Hepatocyte (in vitro differentiated cells): ENCODE results near the gene LHFPL4. TPM values are rescaled to one million over a fixed set of nuclear protein-coding genes. Genes with fewer than 3 reads are reported as not detected.

Source experiments
- DNase-seq: peaks from one replicate; pipeline ENCODE4 v3.0.0-alpha.2; 2016; ENCODE audit warnings: low spot score
- H2AFZ ChIP-seq: fragments of 200-600 bp; sonication (generic); 2 replicates; pipeline ENCODE4 v1.6.0; 2016; ENCODE audit warnings: antibody characterized with exemption, mild to moderate bottlenecking
- H3K27ac ChIP-seq: fragments of 200-600 bp; sonication (generic); 2 replicates; pipeline ENCODE4 v1.5.1; 2016; ENCODE audit warnings: mild to moderate bottlenecking
- H3K27me3 ChIP-seq: fragments of 200-600 bp; sonication (generic); 2 replicates; pipeline ENCODE4 v1.6.1; 2016
- H3K36me3 ChIP-seq: fragments of 200-600 bp; sonication (generic); replicated peaks from 2 replicates; pipeline ENCODE4 v1.5.1; 2016; ENCODE audit warnings: low read depth; ENCODE audit not compliant: insufficient read depth
- H3K4me1 ChIP-seq: fragments of 200-600 bp; sonication (generic); 2 replicates; pipeline ENCODE4 v1.5.1; 2016; ENCODE audit warnings: mild to moderate bottlenecking, moderate library complexity; ENCODE audit not compliant: insufficient read depth
- H3K4me2 ChIP-seq: fragments of 200-600 bp; sonication (generic); 2 replicates; pipeline ENCODE4 v1.6.0; 2016
- H3K4me3 ChIP-seq: fragments of 200-600 bp; sonication (generic); 2 replicates; pipeline ENCODE4 v1.5.1; 2016; ENCODE audit warnings: mild to moderate bottlenecking
- H3K79me2 ChIP-seq: fragments of 200-600 bp; sonication (generic); 2 replicates; pipeline ENCODE4 v1.6.0; 2017; ENCODE audit warnings: mild to moderate bottlenecking
- H3K9me2 ChIP-seq: fragments of 200-600 bp; sonication (generic); replicated peaks from 2 replicates; pipeline ENCODE4 v1.6.0; 2017; ENCODE audit warnings: mild to moderate bottlenecking; ENCODE audit not compliant: insufficient read depth
- H3K9me3 ChIP-seq: fragments of 200-600 bp; sonication (generic); 2 replicates; pipeline ENCODE4 v1.5.1; 2016; ENCODE audit warnings: low read depth, mild to moderate bottlenecking
- H4K20me1 ChIP-seq: fragments of 200-600 bp; sonication (generic); 2 replicates; pipeline ENCODE4 v1.6.0; 2016; ENCODE audit warnings: mild to moderate bottlenecking; ENCODE audit not compliant: insufficient read depth, poor library complexity, severe bottlenecking
- EZH2 ChIP-seq: fragments of 200-600 bp; sonication (generic); IDR thresholded peaks from 2 replicates; pipeline ENCODE4 v1.6.1; 2016; ENCODE audit warnings: antibody characterized with exemption, mild to moderate bottlenecking, borderline replicate concordance
- EZH2phosphoT487 ChIP-seq: fragments of 200-600 bp; sonication (generic); IDR thresholded peaks from one replicate; pipeline ENCODE4 v1.6.1; 2018; ENCODE audit warnings: antibody characterized with exemption, mild to moderate bottlenecking, low read depth, moderate library complexity; ENCODE audit not compliant: unreplicated experiment, severe bottlenecking
- WGBS: methylation state at CpG from one replicate; pipeline ENCODE4 v1.1.6; 2016; ENCODE audit warnings: low lambda C conversion rate; ENCODE audit errors: missing lambda C conversion rate; 5-methylcytosine and 5-hydroxymethylcytosine counted together
- polyA plus RNA-seq: library from polyadenylated mRNA; unstranded; fragments of >200 nt; fragmentation: Nextera tagmentation; extraction: Ambion mirVana; gene quantifications from 2 replicates; pipeline ENCODE4 v1.2.1, GENCODE V29; 2016
- total RNA-seq: library from RNA; depleted of rRNA; stranded (reverse); fragments of >200 nt; gene quantifications from 2 replicates; pipeline ENCODE4 v1.2.3, GENCODE V29; 2014
- TF ChIP-seq, protein P1 (sequence below): fragments of 200-600 bp; sonication (generic); IDR thresholded peaks from 2 replicates; pipeline ENCODE4 v1.5.1; 2016; ENCODE audit warnings: antibody characterized with exemption, mild to moderate bottlenecking; ENCODE audit not compliant: poor library complexity

Gene LHFPL4
- total and polyA plus RNA-seq, 2 experiments from 2014 or later, result 0.34 TPM; not detected in 1

DNA sequence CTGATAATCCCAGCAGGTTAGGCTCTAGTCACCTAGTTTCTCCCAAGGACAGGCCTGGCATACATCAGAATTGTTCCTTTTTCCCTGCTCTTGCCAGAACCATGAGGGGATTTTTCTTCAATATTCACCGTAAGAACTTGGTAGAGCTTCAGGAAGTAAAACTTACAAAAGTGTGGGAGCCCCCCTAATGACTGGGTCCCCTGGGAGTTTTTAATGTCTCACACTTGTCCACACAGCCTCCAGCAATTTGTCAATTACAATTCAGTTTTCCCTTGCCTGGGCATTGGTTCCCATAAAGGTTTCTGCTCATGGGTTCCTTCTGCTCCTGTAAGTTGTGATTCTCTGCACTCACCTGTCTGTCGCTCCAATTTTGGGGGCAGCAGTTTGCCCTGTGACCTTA is 28.5 kb downstream of the LHFPL4 start:
- H3K9me3 ChIP-seq, result no peaks in the 10 kb centered on the region
- no peak for DNase-seq
- no peak for TF ChIP-seq EZH2phosphoT487
- TF ChIP-seq EZH2, result no peak
- TF ChIP-seq, protein P1, sequence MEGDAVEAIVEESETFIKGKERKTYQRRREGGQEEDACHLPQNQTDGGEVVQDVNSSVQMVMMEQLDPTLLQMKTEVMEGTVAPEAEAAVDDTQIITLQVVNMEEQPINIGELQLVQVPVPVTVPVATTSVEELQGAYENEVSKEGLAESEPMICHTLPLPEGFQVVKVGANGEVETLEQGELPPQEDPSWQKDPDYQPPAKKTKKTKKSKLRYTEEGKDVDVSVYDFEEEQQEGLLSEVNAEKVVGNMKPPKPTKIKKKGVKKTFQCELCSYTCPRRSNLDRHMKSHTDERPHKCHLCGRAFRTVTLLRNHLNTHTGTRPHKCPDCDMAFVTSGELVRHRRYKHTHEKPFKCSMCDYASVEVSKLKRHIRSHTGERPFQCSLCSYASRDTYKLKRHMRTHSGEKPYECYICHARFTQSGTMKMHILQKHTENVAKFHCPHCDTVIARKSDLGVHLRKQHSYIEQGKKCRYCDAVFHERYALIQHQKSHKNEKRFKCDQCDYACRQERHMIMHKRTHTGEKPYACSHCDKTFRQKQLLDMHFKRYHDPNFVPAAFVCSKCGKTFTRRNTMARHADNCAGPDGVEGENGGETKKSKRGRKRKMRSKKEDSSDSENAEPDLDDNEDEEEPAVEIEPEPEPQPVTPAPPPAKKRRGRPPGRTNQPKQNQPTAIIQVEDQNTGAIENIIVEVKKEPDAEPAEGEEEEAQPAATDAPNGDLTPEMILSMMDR, result no peak
- no peaks in the 10 kb centered on the region for H3K36me3 ChIP-seq
- WGBS, result 79% methylated on average over 2 of the region's 2 CpGs
- H3K4me3 ChIP-seq, result no peak overlapping the region
- no peak overlapping the region for H2AFZ ChIP-seq
- no peak overlapping the region for H3K27ac ChIP-seq
- H3K4me2 ChIP-seq, result no peak overlapping the region
- no peaks in the 10 kb centered on the region for H4K20me1 ChIP-seq
- peaks cover 2% of the 10 kb centered on the region for H3K27me3 ChIP-seq
- no peaks in the 10 kb centered on the region for H3K79me2 ChIP-seq
- H3K9me2 ChIP-seq, result no peaks in the 10 kb centered on the region
- H3K4me1 ChIP-seq, result no peaks in the 10 kb centered on the region

DNA sequence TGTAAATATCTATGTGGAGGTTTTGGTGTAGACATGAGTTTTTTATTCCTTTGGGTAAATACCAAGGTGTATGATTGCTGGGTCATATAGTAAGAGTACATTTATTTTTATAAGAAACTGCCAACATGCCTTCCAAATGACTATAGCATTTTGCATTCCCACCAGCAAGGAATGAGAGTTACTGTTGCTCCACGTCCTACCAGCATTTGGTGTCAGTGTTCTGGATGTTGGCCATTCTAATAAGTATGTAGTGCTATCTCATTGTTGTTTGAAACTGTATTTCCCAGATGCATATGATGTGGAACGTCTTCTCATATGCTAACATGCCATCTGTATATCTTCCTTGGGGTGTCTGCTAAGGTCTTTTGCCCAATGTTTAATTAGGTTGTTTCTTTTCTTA is 38.7 kb downstream of the LHFPL4 start:
- Histone ChIP-seq H3K27me3 (no peaks in the 10 kb centered on the region), H3K4me3 (no peak overlapping the region), H3K36me3 (no peaks in the 10 kb centered on the region), H4K20me1 (no peaks in the 10 kb centered on the region), H3K4me2 (no peak overlapping the region), H3K9me3 (no peaks in the 10 kb centered on the region), H2AFZ (no peak overlapping the region), H3K4me1 (no peaks in the 10 kb centered on the region), H3K79me2 (no peaks in the 10 kb centered on the region), H3K9me2 (no peaks in the 10 kb centered on the region), H3K27ac (no peak overlapping the region)
- WGBS, result 62% methylated on average over 2 of the region's 2 CpGs
- no peak for TF ChIP-seq EZH2
- TF ChIP-seq, protein P1, result no peak
- TF ChIP-seq EZH2phosphoT487, result no peak
- DNase-seq, result no peak

DNA sequence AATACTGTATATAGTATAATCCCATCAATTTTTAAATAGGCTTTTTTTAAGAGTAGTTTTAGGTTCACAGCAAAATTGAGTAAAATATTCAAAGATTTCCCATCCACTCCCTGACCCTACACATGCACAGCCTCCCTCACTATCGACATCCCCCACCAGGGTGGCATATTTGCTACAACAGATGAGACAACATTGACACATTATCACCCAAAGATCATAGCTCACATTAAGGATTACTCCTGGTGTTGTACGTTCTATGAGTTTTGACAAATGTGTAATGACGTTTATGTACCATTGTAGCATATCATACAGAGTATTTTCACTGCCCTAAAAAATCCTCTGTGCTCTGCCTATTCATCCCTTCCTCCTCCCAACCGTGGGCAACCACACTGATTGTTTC is 39.3 kb downstream of the LHFPL4 start:
- no peaks in the 10 kb centered on the region for H3K36me3 ChIP-seq
- H3K4me1 ChIP-seq, result no peaks in the 10 kb centered on the region
- no peaks in the 10 kb centered on the region for H4K20me1 ChIP-seq
- 73% methylated on average over 4 of the region's 4 CpGs for WGBS
- no peaks in the 10 kb centered on the region for H3K79me2 ChIP-seq
- no peak overlapping the region for H2AFZ ChIP-seq
- no peaks in the 10 kb centered on the region for H3K9me3 ChIP-seq
- TF ChIP-seq, protein P1, result no peak
- TF ChIP-seq EZH2phosphoT487, result no peak
- no peak for TF ChIP-seq EZH2
- no peak overlapping the region for H3K4me2 ChIP-seq
- H3K27ac ChIP-seq, result no peak overlapping the region
- H3K9me2 ChIP-seq, result no peaks in the 10 kb centered on the region
- peaks cover 6% of the 10 kb centered on the region for H3K27me3 ChIP-seq
- DNase-seq, result no peak
- no peak overlapping the region for H3K4me3 ChIP-seq
